ENCODE data around the gene ICE1. TPM values are rescaled to one million over a fixed set of nuclear protein-coding genes. Genes with fewer than 3 reads are reported as not detected.

ICE1 gene, protein sequence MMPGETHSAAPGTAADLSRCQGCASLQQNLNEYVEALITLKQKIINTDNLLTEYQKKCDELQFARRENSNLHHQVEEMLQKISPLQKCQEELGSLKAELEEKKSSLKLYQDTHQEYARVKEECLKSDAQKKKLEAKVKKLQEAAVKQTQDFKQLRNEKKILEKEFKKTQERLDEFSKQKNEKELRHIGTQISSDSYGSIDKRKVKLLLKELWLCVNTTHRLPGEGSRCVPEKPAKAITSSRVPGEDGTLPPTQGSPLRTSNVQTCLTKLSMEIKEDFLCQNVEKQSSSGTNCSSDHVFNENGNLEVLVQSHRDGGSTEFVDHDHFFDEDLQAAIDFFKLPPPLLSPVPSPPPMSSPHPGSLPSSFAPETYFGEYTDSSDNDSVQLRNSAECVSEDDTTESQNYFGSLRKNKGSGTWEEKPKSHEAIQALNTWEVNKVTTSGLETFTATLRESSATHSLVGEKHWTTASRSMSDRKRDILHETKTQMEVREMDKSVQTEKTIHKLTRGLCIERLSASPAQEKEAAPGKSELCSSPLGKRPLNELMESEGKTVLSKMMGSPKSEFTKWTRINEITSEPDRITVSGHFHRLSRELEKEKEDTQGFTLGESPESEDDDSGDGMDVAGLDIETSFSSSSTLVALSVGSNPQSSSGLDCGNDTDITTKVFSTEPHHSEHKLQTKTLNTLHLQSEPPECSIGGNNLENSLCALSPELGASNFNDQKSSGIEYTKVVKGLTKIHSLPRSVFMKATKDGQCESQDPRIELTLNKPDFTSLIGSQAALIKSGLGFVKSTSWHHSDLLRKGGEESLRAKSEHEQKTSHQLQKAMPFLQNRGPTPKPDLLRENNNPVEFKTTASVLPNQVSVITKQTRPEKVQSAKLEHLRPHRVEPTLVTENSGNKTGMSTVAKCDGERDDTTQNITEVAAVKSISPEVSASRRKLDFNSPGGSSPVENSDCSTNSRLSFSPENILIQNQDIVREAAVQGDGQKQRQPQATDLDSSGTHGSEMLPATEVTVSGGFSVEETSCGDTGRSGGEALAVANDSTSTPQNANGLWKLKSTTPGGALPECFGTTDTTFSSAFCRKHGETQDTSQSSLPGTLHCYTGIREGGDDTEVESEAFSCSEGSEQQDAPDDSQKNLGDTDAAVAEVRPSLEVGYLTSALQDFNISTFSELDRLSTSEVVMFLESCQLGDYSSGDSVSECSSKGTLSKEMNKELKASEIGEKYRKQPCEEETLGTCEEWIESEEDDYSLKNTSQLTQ (N-terminal part only)
- 10 to 100 TPM; 33.1 to 47.7 (median 34.1) TPM for total RNA-seq

DNA sequence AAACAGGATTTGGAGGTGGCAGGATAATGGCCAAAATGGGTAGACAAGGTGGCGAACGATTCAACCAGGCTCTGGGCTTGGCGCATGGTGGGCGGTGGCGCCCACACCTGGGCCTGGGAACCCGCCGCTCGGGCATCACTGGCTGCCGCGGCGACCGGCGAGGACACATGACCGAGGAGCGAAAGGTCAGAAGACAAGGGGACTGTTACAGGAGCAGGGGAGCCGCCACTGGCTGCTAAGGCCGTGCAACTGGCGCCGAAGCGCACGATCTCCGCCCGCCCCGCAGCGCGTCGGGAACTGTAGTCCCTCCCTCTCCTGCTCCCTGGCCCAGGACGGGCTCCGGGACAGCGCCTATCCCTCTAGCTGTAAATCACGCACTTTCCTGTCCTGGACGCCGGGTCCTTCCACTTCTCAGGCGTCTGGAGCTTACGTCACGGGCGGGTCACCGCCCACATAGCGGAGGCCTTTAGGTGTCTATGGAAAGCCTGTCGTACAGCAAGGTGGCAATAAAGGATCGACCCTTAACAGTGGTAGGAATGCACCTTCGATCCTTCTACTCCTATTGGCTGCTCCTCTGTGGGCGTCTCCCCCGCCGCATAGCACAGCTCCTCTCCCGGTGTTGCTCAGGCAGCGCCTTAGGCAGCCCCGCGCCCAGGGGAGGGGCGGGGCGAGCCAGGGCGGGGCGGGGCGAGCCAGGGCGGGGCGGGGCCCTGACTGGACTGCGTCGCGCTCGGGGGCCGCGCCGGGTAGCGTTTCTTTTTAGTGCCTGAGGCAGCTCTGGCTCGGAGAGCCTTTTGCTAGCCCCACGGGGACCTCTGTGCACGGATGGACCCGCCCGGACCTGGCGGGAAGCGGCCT lies at the start of gene ICE1:
Gene ICE1, plus strand, starts transcription at position 717 of the 858 bp plus-strand sequence. CDS start 239 bp downstream, outside the sequence.
- TF ChIP-seq POLR2A (IDR thresholded peaks at IDR 0.05) (no peak), POLR2AphosphoS5 (IDR thresholded peaks at IDR 0.05) (peak; percentile 82 to 87 (median 82))
- TF ChIP-seq, protein P1, sequence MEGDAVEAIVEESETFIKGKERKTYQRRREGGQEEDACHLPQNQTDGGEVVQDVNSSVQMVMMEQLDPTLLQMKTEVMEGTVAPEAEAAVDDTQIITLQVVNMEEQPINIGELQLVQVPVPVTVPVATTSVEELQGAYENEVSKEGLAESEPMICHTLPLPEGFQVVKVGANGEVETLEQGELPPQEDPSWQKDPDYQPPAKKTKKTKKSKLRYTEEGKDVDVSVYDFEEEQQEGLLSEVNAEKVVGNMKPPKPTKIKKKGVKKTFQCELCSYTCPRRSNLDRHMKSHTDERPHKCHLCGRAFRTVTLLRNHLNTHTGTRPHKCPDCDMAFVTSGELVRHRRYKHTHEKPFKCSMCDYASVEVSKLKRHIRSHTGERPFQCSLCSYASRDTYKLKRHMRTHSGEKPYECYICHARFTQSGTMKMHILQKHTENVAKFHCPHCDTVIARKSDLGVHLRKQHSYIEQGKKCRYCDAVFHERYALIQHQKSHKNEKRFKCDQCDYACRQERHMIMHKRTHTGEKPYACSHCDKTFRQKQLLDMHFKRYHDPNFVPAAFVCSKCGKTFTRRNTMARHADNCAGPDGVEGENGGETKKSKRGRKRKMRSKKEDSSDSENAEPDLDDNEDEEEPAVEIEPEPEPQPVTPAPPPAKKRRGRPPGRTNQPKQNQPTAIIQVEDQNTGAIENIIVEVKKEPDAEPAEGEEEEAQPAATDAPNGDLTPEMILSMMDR (IDR thresholded peaks at IDR 0.05) = peak in 2 of 3 donors; percentile 7 to 10
- Histone ChIP-seq H3K36me3 (no peaks in the 10 kb centered on the region), H3K27me3 (no peaks in the 10 kb centered on the region), H3K4me3 (peak within 1 kb of the TSS; percentile 90 to 100 (median 92)), H3K4me1 (peaks cover 0 to 16% of the 10 kb centered on the region in 2 donors), H3K9me3 (no peaks in the 10 kb centered on the region), H3K27ac (peak within 1 kb of the TSS; percentile 91 to 97)
- DNase-seq (ENCODE audit: low spot score in 2 of 2) = peak; percentile 95 to 98
- intact Hi-C loops (cut with DNase I; ENCODE audit: low total_unique reads) = no loop called here

DNA sequence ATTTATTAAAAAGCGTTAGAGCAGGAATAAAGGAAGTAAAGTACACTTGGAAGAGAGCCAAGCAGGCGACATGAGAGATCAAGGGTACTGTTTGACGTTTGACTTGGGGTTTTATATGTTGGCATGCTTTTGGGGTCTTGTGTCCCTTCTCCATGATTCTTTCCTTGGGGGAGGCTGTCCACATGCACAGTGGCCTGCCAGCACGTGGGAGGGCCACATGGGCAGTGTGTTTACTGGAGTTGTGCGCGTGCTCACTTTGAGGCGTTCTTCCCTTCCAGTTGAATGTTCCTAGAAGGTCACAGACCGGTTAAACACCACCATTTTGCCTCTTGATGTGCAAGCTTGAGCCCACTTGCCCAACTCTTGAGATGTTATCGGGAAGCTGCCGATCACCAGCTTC lies 49.5 kb upstream of the ICE1 start:
- Histone ChIP-seq H3K36me3 (no peaks in the 10 kb centered on the region), H3K4me1 (no peaks in the 10 kb centered on the region), H3K4me3 (no peak overlapping the region), H3K9me3 (no peaks in the 10 kb centered on the region), H3K27ac (no peak overlapping the region), H3K27me3 (no peaks in the 10 kb centered on the region)
- TF ChIP-seq POLR2AphosphoS5 (IDR thresholded peaks at IDR 0.05) (no peak), POLR2A (IDR thresholded peaks at IDR 0.05) (no peak)
- TF ChIP-seq, protein P1 (IDR thresholded peaks at IDR 0.05) = no peak
- intact Hi-C loops (cut with DNase I; ENCODE audit: low total_unique reads) = loop anchor here (10.0 kb wide), 1 partner anchor 1848 kb away; no protein-coding TSS in a partner anchor
- no peak for DNase-seq (ENCODE audit: low spot score in 2 of 2)

DNA sequence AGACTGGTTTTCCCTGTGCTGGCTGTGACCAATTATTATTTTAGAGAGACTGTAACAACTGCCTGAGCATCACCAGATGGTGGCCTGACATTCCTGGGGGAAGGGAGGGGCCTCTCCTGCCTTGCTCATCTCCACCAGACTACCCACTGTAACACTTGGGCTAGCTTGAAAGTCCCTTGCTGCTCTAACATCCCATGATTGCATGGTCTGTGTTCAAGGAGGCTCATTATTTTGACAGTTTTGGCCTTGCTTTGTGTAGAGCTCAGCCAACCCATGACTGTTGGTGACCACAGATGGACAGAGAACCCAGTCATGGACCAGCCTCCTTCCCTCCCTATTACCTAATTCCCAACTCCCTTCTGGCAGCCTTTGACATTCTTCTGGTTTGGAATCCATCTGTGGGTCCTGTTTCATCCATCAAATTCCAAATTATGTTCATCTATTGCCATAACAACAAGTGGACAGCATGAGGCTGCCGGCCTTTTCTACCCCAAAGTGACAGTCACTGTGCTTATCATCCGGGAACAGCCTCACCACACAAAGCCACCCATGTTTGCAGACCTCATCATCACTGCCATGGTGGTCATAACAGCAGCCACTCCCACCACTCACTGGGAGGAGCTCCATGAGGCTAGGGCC lies 49.0 kb upstream of the ICE1 start:
- no peaks in the 10 kb centered on the region for H3K36me3 ChIP-seq
- no peaks in the 10 kb centered on the region for H3K4me1 ChIP-seq
- no peak overlapping the region for H3K4me3 ChIP-seq
- H3K27me3 ChIP-seq = no peaks in the 10 kb centered on the region
- TF ChIP-seq POLR2A (IDR thresholded peaks at IDR 0.05) = no peak
- TF ChIP-seq POLR2AphosphoS5 (IDR thresholded peaks at IDR 0.05) = no peak
- TF ChIP-seq, protein P1 (IDR thresholded peaks at IDR 0.05) = no peak
- H3K27ac ChIP-seq = no peak overlapping the region
- no peak for DNase-seq (ENCODE audit: low spot score in 2 of 2)
- intact Hi-C loops (cut with DNase I; ENCODE audit: low total_unique reads) = loop anchor here (10.0 kb wide), 1 partner anchor 1849 kb away; no protein-coding TSS in a partner anchor
- no peaks in the 10 kb centered on the region for H3K9me3 ChIP-seq
